ENCODE results near the gene GALNT8.
"Not testable (repeated sequence)": the region's sequence is repeated elsewhere in the genome, so short reads cannot be mapped to it uniquely, and the experiment has no call there.

The GALNT8 gene

GRCh38 chr12:4745249-4745648 lies 25.0 kb downstream of the GALNT8 start:
- no peak for DNase-seq

- not testable (repeated sequence) for DNase-seq
Observed at GRCh38 chr12:4751654-4752053, 31.5 kb downstream of the GALNT8 start.

- DNase-seq: no peak
Observed at GRCh38 chr12:4762773-4763172, 42.6 kb downstream of the GALNT8 start.

- peak; percentile 3 for DNase-seq
Observed at GRCh38 chr12:4763549-4763948, 43.3 kb downstream of the GALNT8 start.

- no peak for DNase-seq
Observed at GRCh38 chr12:4766445-4766844, 46.2 kb downstream of the GALNT8 start.

- no peak for DNase-seq
Observed at GRCh38 chr12:4767186-4767585, 47.0 kb downstream of the GALNT8 start.

- DNase-seq: no peak
Observed at GRCh38 chr12:4768341-4768740, 48.1 kb downstream of the GALNT8 start.

GRCh38 chr12:4769073-4769472 lies 48.9 kb downstream of the GALNT8 start:
- DNase-seq: no peak

- no peak for DNase-seq
Observed at GRCh38 chr12:4771172-4771959, 51.2 kb downstream of the GALNT8 start.

GRCh38 chr12:4771960-4772566 lies 51.9 kb downstream of the GALNT8 start:
- DNase-seq: no peak

GRCh38 chr12:4775936-4776335 lies 55.7 kb downstream of the GALNT8 start:
- no peak for DNase-seq

GRCh38 chr12:4779749-4780148 lies 59.5 kb downstream of the GALNT8 start:
- no peak for DNase-seq

GRCh38 chr12:4780641-4781611 lies 60.7 kb downstream of the GALNT8 start:
- DNase-seq: no peak

GRCh38 chr12:4784404-4785054 lies 64.3 kb downstream of the GALNT8 start:
- no peak for DNase-seq

GRCh38 chr12:4786795-4787194 lies 66.6 kb downstream of the GALNT8 start:
- no peak for DNase-seq

GRCh38 chr12:4787965-4788364 lies 67.8 kb downstream of the GALNT8 start:
- no peak for DNase-seq

- no peak for DNase-seq
Observed at GRCh38 chr12:4789776-4790175, 69.6 kb downstream of the GALNT8 start.

GRCh38 chr12:4791497-4791896 lies 71.3 kb downstream of the GALNT8 start:
- DNase-seq: no peak

GRCh38 chr12:4794491-4794890 lies 74.3 kb downstream of the GALNT8 start:
- DNase-seq: no peak

- DNase-seq: no peak
Observed at GRCh38 chr12:4796216-4796615, 76.0 kb downstream of the GALNT8 start.

- DNase-seq: no peak
Observed at GRCh38 chr12:4796694-4797482, 76.7 kb downstream of the GALNT8 start.

- no peak for DNase-seq
Observed at GRCh38 chr12:4800555-4800954, 80.4 kb downstream of the GALNT8 start.

Data from stimulated activated CD4-positive, alpha-beta T cell treated with anti-CD3 and anti-CD28 coated beads, Interleukin-15, amount 100 ng/mL, for 24 hours (primary cell).